Measurements from ENCODE around the gene TNFRSF14. TPM values are rescaled to one million over a fixed set of nuclear protein-coding genes. Genes with fewer than 3 reads are reported as not detected.

TNFRSF14 gene
- total and polyA plus RNA-seq, 2 experiments from 2014 or later: 7.8 to 13.3 TPM

- Histone ChIP-seq H3K79me2 (ENCODE audit: insufficient read depth) (no peaks in the 10 kb centered on the region), H3K9ac (no peak overlapping the region), H3K27ac (no peak overlapping the region), H3K27me3 (replicated peaks; ENCODE audit: insufficient read depth) (peaks cover 9% of the 10 kb centered on the region), H2AFZ (no peak overlapping the region), H4K20me1 (ENCODE audit: insufficient read depth) (no peaks in the 10 kb centered on the region), H3K4me3 (no peak overlapping the region), H3K4me1 (ENCODE audit: insufficient read depth) (no peaks in the 10 kb centered on the region), H3F3A (ENCODE audit: insufficient read depth) (no peaks in the 10 kb centered on the region), H3K4me2 (ENCODE audit: unreplicated experiment) (no peak overlapping the region), H3K9me2 (ENCODE audit: insufficient read depth) (no peaks in the 10 kb centered on the region), H3K9me3 (ENCODE audit: low read depth) (no peaks in the 10 kb centered on the region), H3K36me3 (ENCODE audit: low read depth) (no peaks in the 10 kb centered on the region; the same call in 1 of the 2 replicates)
- DNase-seq: no peak
- WGBS, 2 experiments (ENCODE audit: low coverage in 1 of 2, low lambda C conversion rate in 2 of 2, missing lambda C conversion rate in 2 of 2): 96 to 98% methylated on average over 29 of the region's 29 CpGs
- TF ChIP-seq EZH2phosphoT487 (IDR thresholded peaks at IDR 0.05; ENCODE audit: insufficient read depth, low read depth): no peak
- no peak for TF ChIP-seq EZH2 (IDR thresholded peaks at IDR 0.05; ENCODE audit: insufficient read depth, poor library complexity, severe bottlenecking)
- in situ Hi-C loops (cut with MboI): loop anchor here (25.0 kb wide), 1 partner anchor 321 kb away; the partner anchor contains the start of gene FAAP20
Observed at GRCh38 chr1:2508751-2509150, 47.4 kb upstream of the TNFRSF14 start.

- WGBS, 2 experiments (ENCODE audit: low coverage in 1 of 2, low lambda C conversion rate in 2 of 2, missing lambda C conversion rate in 2 of 2): 92 to 93% methylated on average over 11 of the region's 11 CpGs
- Histone ChIP-seq H3K4me2 (ENCODE audit: unreplicated experiment) (no peak overlapping the region), H3K9ac (no peak overlapping the region), H3K27me3 (replicated peaks; ENCODE audit: insufficient read depth) (peaks cover under 1% of the 10 kb centered on the region; the same call in 1 of the 2 replicates), H3K27ac (no peak overlapping the region), H2AFZ (no peak overlapping the region), H3F3A (ENCODE audit: insufficient read depth) (no peaks in the 10 kb centered on the region), H3K9me2 (ENCODE audit: insufficient read depth) (no peaks in the 10 kb centered on the region), H4K20me1 (ENCODE audit: insufficient read depth) (no peaks in the 10 kb centered on the region), H3K36me3 (ENCODE audit: low read depth) (no peaks in the 10 kb centered on the region; the same call in 1 of the 2 replicates), H3K4me1 (ENCODE audit: insufficient read depth) (no peaks in the 10 kb centered on the region), H3K9me3 (ENCODE audit: low read depth) (no peaks in the 10 kb centered on the region), H3K79me2 (ENCODE audit: insufficient read depth) (no peaks in the 10 kb centered on the region), H3K4me3 (no peak overlapping the region)
- DNase-seq: no peak
- no peak for TF ChIP-seq EZH2phosphoT487 (IDR thresholded peaks at IDR 0.05; ENCODE audit: insufficient read depth, low read depth)
- TF ChIP-seq EZH2 (IDR thresholded peaks at IDR 0.05; ENCODE audit: insufficient read depth, poor library complexity, severe bottlenecking): no peak
- in situ Hi-C loops (cut with MboI): loop anchor here (25.0 kb wide), 1 partner anchor 322 kb away; the partner anchor contains the start of gene FAAP20
Observed at GRCh38 chr1:2509589-2509988, 46.6 kb upstream of the TNFRSF14 start.

GRCh38 chr1:2510366-2511155, 45.6 kb upstream of the TNFRSF14 start:
- DNase-seq: no peak
- H3K27ac ChIP-seq: no peak overlapping the region
- no peak overlapping the region for H3K4me3 ChIP-seq
- H3K9ac ChIP-seq: no peak overlapping the region
- H2AFZ ChIP-seq: no peak overlapping the region
- H4K20me1 ChIP-seq (ENCODE audit: insufficient read depth): no peaks in the 10 kb centered on the region
- no peaks in the 10 kb centered on the region for H3K79me2 ChIP-seq (ENCODE audit: insufficient read depth)
- no peaks in the 10 kb centered on the region; the same call in 1 of the 2 replicates for H3K36me3 ChIP-seq (ENCODE audit: low read depth)
- H3K27me3 ChIP-seq (replicated peaks; ENCODE audit: insufficient read depth): no peaks in the 10 kb centered on the region
- no peak overlapping the region for H3K4me2 ChIP-seq (ENCODE audit: unreplicated experiment)
- WGBS, 2 experiments (ENCODE audit: low coverage in 1 of 2, low lambda C conversion rate in 2 of 2, missing lambda C conversion rate in 2 of 2): 97% methylated on average over 22 to 26 of the region's 27 CpGs
- in situ Hi-C loops (cut with MboI): loop anchor here (25.0 kb wide), 1 partner anchor 323 kb away; the partner anchor contains the start of gene FAAP20
- no peak for TF ChIP-seq EZH2phosphoT487 (IDR thresholded peaks at IDR 0.05; ENCODE audit: insufficient read depth, low read depth)
- no peak for TF ChIP-seq EZH2 (IDR thresholded peaks at IDR 0.05; ENCODE audit: insufficient read depth, poor library complexity, severe bottlenecking)
- no peaks in the 10 kb centered on the region for H3K9me3 ChIP-seq (ENCODE audit: low read depth)
- H3K9me2 ChIP-seq (ENCODE audit: insufficient read depth): no peaks in the 10 kb centered on the region
- no peaks in the 10 kb centered on the region for H3K4me1 ChIP-seq (ENCODE audit: insufficient read depth)
- H3F3A ChIP-seq (ENCODE audit: insufficient read depth): no peaks in the 10 kb centered on the region

DNA sequence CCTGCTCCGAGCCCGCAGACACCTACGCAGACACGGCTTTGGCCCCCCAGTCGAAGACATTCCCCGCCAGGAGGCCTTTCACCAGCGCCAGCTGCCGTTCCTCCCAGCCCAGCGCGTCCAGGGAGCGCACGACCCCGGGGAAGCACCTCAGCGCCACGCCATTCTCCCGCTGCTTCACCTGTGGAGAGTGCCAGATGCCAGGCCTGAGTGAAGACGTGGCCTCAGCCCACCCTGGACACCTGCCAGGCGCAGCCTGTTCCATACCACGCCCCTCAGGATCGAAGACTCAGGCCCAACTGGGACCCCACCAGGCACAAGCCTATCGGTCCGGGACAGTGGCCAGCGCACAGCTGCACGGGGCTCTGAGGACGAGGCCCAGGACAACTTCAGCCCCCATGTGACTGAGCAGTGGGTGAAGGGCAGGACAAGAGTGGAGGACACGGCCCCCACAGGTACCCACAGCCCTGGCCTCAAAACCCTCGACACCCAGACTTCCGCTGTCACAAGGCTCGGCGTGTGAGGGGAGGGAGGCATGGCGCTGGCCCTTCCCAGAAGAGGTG, 43.2 kb upstream of the TNFRSF14 start:
- H3F3A ChIP-seq (ENCODE audit: insufficient read depth): no peaks in the 10 kb centered on the region
- 92 to 94% methylated on average over 30 to 31 of the region's 31 CpGs for WGBS, 2 experiments (ENCODE audit: low coverage in 1 of 2, low lambda C conversion rate in 2 of 2, missing lambda C conversion rate in 2 of 2)
- no peaks in the 10 kb centered on the region for H3K9me3 ChIP-seq (ENCODE audit: low read depth)
- H3K4me3 ChIP-seq: no peak overlapping the region
- H3K79me2 ChIP-seq (ENCODE audit: insufficient read depth): no peaks in the 10 kb centered on the region
- H3K4me1 ChIP-seq (ENCODE audit: insufficient read depth): no peaks in the 10 kb centered on the region
- no peak for DNase-seq
- no peaks in the 10 kb centered on the region for H3K27me3 ChIP-seq (replicated peaks; ENCODE audit: insufficient read depth)
- H2AFZ ChIP-seq: no peak overlapping the region
- H3K9me2 ChIP-seq (ENCODE audit: insufficient read depth): no peaks in the 10 kb centered on the region
- no peaks in the 10 kb centered on the region; the same call in 1 of the 2 replicates for H3K36me3 ChIP-seq (ENCODE audit: low read depth)
- no peak for TF ChIP-seq EZH2phosphoT487 (IDR thresholded peaks at IDR 0.05; ENCODE audit: insufficient read depth, low read depth)
- H3K27ac ChIP-seq: no peak overlapping the region
- no peak overlapping the region for H3K9ac ChIP-seq
- no peaks in the 10 kb centered on the region for H4K20me1 ChIP-seq (ENCODE audit: insufficient read depth)
- in situ Hi-C loops (cut with MboI): loop anchor here (25.0 kb wide), 1 partner anchor 326 kb away; the partner anchor contains the start of gene FAAP20
- no peak overlapping the region for H3K4me2 ChIP-seq (ENCODE audit: unreplicated experiment)
